K562 (cell line): ENCODE results near the gene WWP2. TPM values are rescaled to one million over a fixed set of nuclear protein-coding genes. Genes with fewer than 3 reads are reported as not detected.

Experiments used
- ATAC-seq: fragments of 200-7000 bp; cut with Tn5 transposase; 3 replicates; pipeline ENCODE4 v1.9.1; 2020; ENCODE audit warnings: moderate library complexity
- BruUV-seq: library from RNA; stranded (reverse); fragments of 400-500 nt; replicated peaks from 2 replicates; lab custom pipeline; 2021; lab: Mats Ljungman, UMichigan
- CTCF ChIA-PET: fragments of 300-600 bp; formaldehyde crosslinking; extraction: SDS; loops from one replicate; lab custom pipeline; 2021; ENCODE audit warnings: low intra/inter-chr PET ratio; lab: Yijun Ruan, JAX
- POLR2A ChIA-PET: fragments of 300-600, 350-650 bp; sonication (Branson Sonifier 250); formaldehyde crosslinking; extraction: SDS; loops from one replicate; lab custom pipeline; 2021; ENCODE audit warnings: antibody characterized with exemption, inconsistent platforms; lab: Yijun Ruan, JAX
- DNase-seq, 4 experiments: peaks; one replicate each; pipeline versions ENCODE4 v3.0.0 to v3.0.0-alpha.2; 2011 to 2018; ENCODE audit warnings: low spot score in 3 of 4, mixed read lengths in 3 of 4; ENCODE audit errors: extremely low read depth in 1 of 4
- FAIRE-seq: peaks from 2 replicates; lab custom pipeline; 2011; peaks lifted over from hg19 to GRCh38; lab: Jason Lieb, UNC
- H2AFZ ChIP-seq: 2 replicates; pipeline ENCODE4 v1.6.0; 2011; ENCODE audit warnings: low read depth, low read length, control low read depth, inconsistent platforms
- H3K27ac ChIP-seq: fragments of 200-600 bp; 3 replicates; pipeline ENCODE4 v1.8.0; 2011; ENCODE audit warnings: low read depth, mild to moderate bottlenecking, control low read depth, inconsistent platforms, low read length, moderate library complexity, mixed read lengths; ENCODE audit errors: extremely low read depth
- H3K27me3 ChIP-seq, 2 experiments: fragments of 300-600 bp in 1 of 2; 2 replicates in 1 of 2; 3 replicates in 1 of 2; pipeline versions ENCODE4 v1.6.0 to v1.8.0; 2011; ENCODE audit warnings: inconsistent platforms in 2 of 2, low read length in 2 of 2, mild to moderate bottlenecking in 1 of 2, mixed read lengths in 1 of 2, moderate library complexity in 1 of 2; ENCODE audit not compliant: control insufficient read depth in 2 of 2, insufficient read depth in 2 of 2
- H3K36me3 ChIP-seq: fragments of 300-600 bp; 3 replicates; pipeline ENCODE4 v1.8.0; 2011; ENCODE audit warnings: mild to moderate bottlenecking, low read length, inconsistent platforms; ENCODE audit not compliant: control insufficient read depth, insufficient read depth
- H3K4me1 ChIP-seq, 2 experiments: fragments of 200-600 bp in 1 of 2; replicated peaks in 1 of 2; 2 replicates in 1 of 2; 3 replicates in 1 of 2; pipeline versions ENCODE4 v1.5.1 to v1.8.0; 2011; ENCODE audit warnings: inconsistent platforms in 2 of 2, low read length in 2 of 2, mild to moderate bottlenecking in 1 of 2, mixed read lengths in 1 of 2, moderate library complexity in 1 of 2; ENCODE audit not compliant: control insufficient read depth in 2 of 2, insufficient read depth in 2 of 2
- H3K4me2 ChIP-seq: 2 replicates; pipeline ENCODE4 v1.6.1; 2011; ENCODE audit warnings: low read length, control low read depth, inconsistent platforms, mixed read lengths; ENCODE audit not compliant: insufficient read depth
- H3K4me3 ChIP-seq: fragments of 200-600 bp; sonication (generic), shearing (Covaris generic); 2 replicates; pipeline ENCODE4 v1.5.1; 2016; ENCODE audit warnings: control low read depth, inconsistent platforms
- H3K79me2 ChIP-seq: fragments of 200-600 bp; 3 replicates; pipeline ENCODE4 v1.8.0; 2011; ENCODE audit warnings: low read length, inconsistent platforms; ENCODE audit not compliant: control insufficient read depth, insufficient read depth
- H3K9ac ChIP-seq, 2 experiments: 2 replicates each; pipeline versions ENCODE4 v1.6.0 to v1.6.1; 2011; ENCODE audit warnings: low read depth in 2 of 2, low read length in 2 of 2, control low read depth in 1 of 2, inconsistent platforms in 1 of 2, mild to moderate bottlenecking in 1 of 2, mixed read lengths in 1 of 2; ENCODE audit not compliant: insufficient read depth in 1 of 2
- H3K9me1 ChIP-seq: one replicate; pipeline ENCODE4 v1.6.0; 2011; ENCODE audit warnings: inconsistent platforms, mild to moderate bottlenecking, low read length, moderate library complexity; ENCODE audit not compliant: control insufficient read depth, insufficient read depth
- H3K9me3 ChIP-seq: replicated peaks from 2 replicates; pipeline ENCODE4 v1.5.1; 2011; ENCODE audit warnings: low read depth, low read length, inconsistent platforms; ENCODE audit not compliant: control insufficient read depth, insufficient read depth
- H4K20me1 ChIP-seq: replicated peaks from 2 replicates; pipeline ENCODE4 v1.6.1; 2011; ENCODE audit warnings: low read length, inconsistent platforms, mixed read lengths; ENCODE audit not compliant: control insufficient read depth, insufficient read depth
- CREM ChIP-seq: IDR thresholded peaks from 2 replicates; pipeline ENCODE4 v1.6.1; 2014; ENCODE audit warnings: antibody characterized with exemption, low read depth
- EHMT2 ChIP-seq: fragments of 450-650 bp; IDR thresholded peaks from 2 replicates; pipeline ENCODE4 v1.6.1; 2018; ENCODE audit warnings: antibody characterized with exemption
- EP300 ChIP-seq: IDR thresholded peaks from 2 replicates; pipeline ENCODE4 v1.6.1; 2012; ENCODE audit warnings: low read length, improper control_type of control experiment
- ETS2 ChIP-seq: IDR thresholded peaks from 2 replicates; pipeline ENCODE4 v1.6.1; 2016; ENCODE audit warnings: borderline replicate concordance, missing genetic modification characterization, mild to moderate bottlenecking, moderate library complexity, missing compliant biosample characterization; ENCODE audit not compliant: poor library complexity, severe bottlenecking
- L3MBTL2 ChIP-seq: fragments of 450-650 bp; IDR thresholded peaks from 2 replicates; pipeline ENCODE4 v1.6.1; 2016; ENCODE audit warnings: mild to moderate bottlenecking, moderate library complexity
- NBN ChIP-seq: fragments of 450-650 bp; IDR thresholded peaks from 2 replicates; pipeline ENCODE4 v1.6.1; 2016; ENCODE audit warnings: low read depth, mild to moderate bottlenecking
- RAD21 ChIP-seq, 2 experiments: fragments of 250-450 bp in 1 of 2; fragments of 450-650 bp in 1 of 2; sonication (Bioruptor Pico) in 1 of 2; formaldehyde crosslinking in 1 of 2; IDR thresholded peaks in 1 of 2; conservative IDR thresholded peaks in 1 of 2; 2 replicates each; pipeline versions ENCODE4 v1.4.0 to v1.8.0; 2020 to 2022; ENCODE audit warnings: mild to moderate bottlenecking in 2 of 2, moderate library complexity in 1 of 2
- RCOR1 ChIP-seq, 2 experiments: IDR thresholded peaks; 2 replicates each; pipeline ENCODE4 v1.6.1; 2012; ENCODE audit warnings: low read depth in 2 of 2, low read length in 2 of 2, borderline replicate concordance in 1 of 2, improper control_type of control experiment in 1 of 2
- SIX5 ChIP-seq, 2 experiments: IDR thresholded peaks; 2 replicates each; pipeline ENCODE4 v1.6.1; 2011; ENCODE audit warnings: low read length in 2 of 2, borderline replicate concordance in 1 of 2, low read depth in 1 of 2, mild to moderate bottlenecking in 1 of 2, moderate library complexity in 1 of 2; ENCODE audit not compliant: insufficient read depth in 1 of 2
- SMAD4 ChIP-seq: fragments of 250-450 bp; sonication (Bioruptor Pico); conservative IDR thresholded peaks from 2 replicates; pipeline ENCODE4 v1.8.0; 2021; ENCODE audit warnings: inconsistent platforms, mild to moderate bottlenecking, moderate library complexity
- SMC3 ChIP-seq: conservative IDR thresholded peaks from 2 replicates; pipeline ENCODE4 v1.6.1; 2011; ENCODE audit warnings: low read depth, low read length, improper control_type of control experiment; ENCODE audit not compliant: insufficient read depth
- SP1 ChIP-seq: sonication (generic); formaldehyde crosslinking; IDR thresholded peaks from 2 replicates; pipeline ENCODE4 v1.8.1; 2022; ENCODE audit warnings: mild to moderate bottlenecking, missing genetic modification reagents
- ZBTB17 ChIP-seq: fragments of 450-650 bp; formaldehyde crosslinking; IDR thresholded peaks from 2 replicates; pipeline ENCODE4 v1.4.0; 2020; ENCODE audit warnings: mild to moderate bottlenecking
- ZNF280A ChIP-seq: fragments of 450-650 bp; IDR thresholded peaks from 2 replicates; pipeline ENCODE4 v1.6.1; 2018; ENCODE audit warnings: mild to moderate bottlenecking, low read depth; ENCODE audit not compliant: partially characterized antibody
- WGBS: fragments of 100-300 bp; shearing (Covaris generic); methylation state at CpG from one replicate; pipeline ENCODE4 v1.1.6; 2016; ENCODE audit warnings: low coverage, mixed read lengths; ENCODE audit not compliant: insufficient coverage; ENCODE audit errors: missing lambda C conversion rate; 5-methylcytosine and 5-hydroxymethylcytosine counted together
- in situ Hi-C: fragments of 300-500 bp; cut with MboI; formaldehyde crosslinking; loops from 4 replicates; pipeline ENCODE4 v1.15.0; 2018; ENCODE audit warnings: inconsistent platforms, mixed read lengths
- intact Hi-C: fragments of 100-400 bp; cut with micrococcal nuclease; formaldehyde crosslinking; loops from 2 replicates; pipeline ENCODE4 v1.14.2; 2022
- polyA plus RNA-seq, 8 experiments: library from polyadenylated mRNA; depleted of rRNA in 4 of 8; stranded (reverse) in 5 of 8; unstranded in 3 of 8; fragments of >200 nt; fragmentation: Nextera tagmentation in 2 of 8; fragmentation: Illumina TruSeq in 1 of 8; extraction: Ambion mirVana in 2 of 8; extraction: Trizol in 1 of 8; gene quantifications; 2 replicates each; pipeline versions ENCODE4 v1.2.1 to v1.2.3, GENCODE V29; 2011 to 2014; ENCODE audit warnings: inconsistent platforms in 1 of 8, missing spikeins in 1 of 8
- total RNA-seq, 7 experiments: library from RNA; depleted of rRNA in 6 of 7; stranded (reverse); fragments of >200 nt in 6 of 7; fragmentation: Illumina TruSeq in 2 of 7; extraction: Trizol in 2 of 7; gene quantifications; 2 replicates each; pipeline versions ENCODE4 v1.2.1 to v1.2.3, GENCODE V29; 2011 to 2021; ENCODE audit warnings: low replicate concordance in 1 of 7
- TF ChIP-seq, protein P1 (sequence below): sonication (generic); formaldehyde crosslinking; IDR thresholded peaks from 2 replicates; pipeline ENCODE4 v1.8.1; 2023; ENCODE audit warnings: mild to moderate bottlenecking, missing genetic modification reagents
- TF ChIP-seq, protein P2 (sequence below): sonication (generic); IDR thresholded peaks from 2 replicates; pipeline ENCODE4 v1.6.1; 2016

WWP2 gene
- total and polyA plus RNA-seq, 9 of the 15 experiments (the other 6 are each of a cell fraction or from before 2014, with no cell fraction given), result 1.9 to 34.4 (median 14.6) TPM

- H3K4me1 ChIP-seq, result no peaks in the 10 kb centered on the region
- ChIA-PET POLR2A (interaction anchor here (0.7 kb wide), 1 partner anchor 169 kb away, joined by 3 read pairs; no protein-coding TSS in a partner anchor), CTCF (interaction anchor here (0.6 to 0.7 kb wide), 2 partner anchors 139 to 141 kb away, joined by 3 to 4 read pairs; no protein-coding TSS in a partner anchor)
- in situ Hi-C loops (no loop called here), intact Hi-C loops (no loop called here)
- no peaks in the 10 kb centered on the region for H3K27me3 ChIP-seq
- peak; percentile 75 for FAIRE-seq
- H3K9me1 ChIP-seq, result peaks cover 2% of the 10 kb centered on the region
- no TSS peak for BruUV-seq
- H3K9ac ChIP-seq, result no peak overlapping the region; a peak in 1 of 4 replicates
- H3K4me3 ChIP-seq, result no peak overlapping the region
- no peak overlapping the region for H2AFZ ChIP-seq
- H3K36me3 ChIP-seq, result peaks cover 42% of the 10 kb centered on the region; the same call in 1 of the 3 replicates
- 70% methylated on average over 16 of the region's 16 CpGs for WGBS
- H3K27ac ChIP-seq, result no peak overlapping the region
- no peaks in the 10 kb centered on the region for H4K20me1 ChIP-seq
- H3K79me2 ChIP-seq, result no peaks in the 10 kb centered on the region
- peak; percentile 84 for ATAC-seq
- no peaks in the 10 kb centered on the region for H3K9me3 ChIP-seq
- H3K4me2 ChIP-seq, result no peak overlapping the region
- DNase-seq, result peak; percentile 22 to 40 (median 32)
- TF ChIP-seq SMC3 (peak; percentile 35; the same call in 1 of the 2 replicates), RAD21 (CRISPR knock-in tag; conservative IDR thresholded peaks at IDR 0.05 in 1 of 2, IDR thresholded peaks at IDR 0.05 in 1 of 2) (peak in 1 of 2 experiments; percentile 46; a peak in 2 of 4 replicates), ZBTB17 (no peak), EHMT2 (no peak), NBN (no peak), RCOR1 (IDR thresholded peaks at IDR 0.05; ENCODE audit: borderline replicate concordance in 1 of 2, low read depth in 2 of 2, low read length in 2 of 2) (0 out of 4 replicates have a peak, but pooled peaks of 1 of the 2 experiments have one; percentile 19), SP1 (no peak), ZNF280A (no peak), ETS2 (no peak), L3MBTL2 (no peak), EP300 (no peak), SIX5 (IDR thresholded peaks at IDR 0.05; ENCODE audit: borderline replicate concordance in 1 of 2, insufficient read depth in 1 of 2, low read depth in 1 of 2, low read length in 2 of 2) (no peak), CREM (0 out of 2 replicates have a peak, but pooled peaks have one; percentile 8), SMAD4 (CRISPR knock-in tag) (no peak)
- TF ChIP-seq, protein P1, sequence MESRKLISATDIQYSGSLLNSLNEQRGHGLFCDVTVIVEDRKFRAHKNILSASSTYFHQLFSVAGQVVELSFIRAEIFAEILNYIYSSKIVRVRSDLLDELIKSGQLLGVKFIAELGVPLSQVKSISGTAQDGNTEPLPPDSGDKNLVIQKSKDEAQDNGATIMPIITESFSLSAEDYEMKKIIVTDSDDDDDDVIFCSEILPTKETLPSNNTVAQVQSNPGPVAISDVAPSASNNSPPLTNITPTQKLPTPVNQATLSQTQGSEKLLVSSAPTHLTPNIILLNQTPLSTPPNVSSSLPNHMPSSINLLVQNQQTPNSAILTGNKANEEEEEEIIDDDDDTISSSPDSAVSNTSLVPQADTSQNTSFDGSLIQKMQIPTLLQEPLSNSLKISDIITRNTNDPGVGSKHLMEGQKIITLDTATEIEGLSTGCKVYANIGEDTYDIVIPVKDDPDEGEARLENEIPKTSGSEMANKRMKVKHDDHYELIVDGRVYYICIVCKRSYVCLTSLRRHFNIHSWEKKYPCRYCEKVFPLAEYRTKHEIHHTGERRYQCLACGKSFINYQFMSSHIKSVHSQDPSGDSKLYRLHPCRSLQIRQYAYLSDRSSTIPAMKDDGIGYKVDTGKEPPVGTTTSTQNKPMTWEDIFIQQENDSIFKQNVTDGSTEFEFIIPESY (CRISPR knock-in tag), result peak; percentile 83
- TF ChIP-seq, protein P2, sequence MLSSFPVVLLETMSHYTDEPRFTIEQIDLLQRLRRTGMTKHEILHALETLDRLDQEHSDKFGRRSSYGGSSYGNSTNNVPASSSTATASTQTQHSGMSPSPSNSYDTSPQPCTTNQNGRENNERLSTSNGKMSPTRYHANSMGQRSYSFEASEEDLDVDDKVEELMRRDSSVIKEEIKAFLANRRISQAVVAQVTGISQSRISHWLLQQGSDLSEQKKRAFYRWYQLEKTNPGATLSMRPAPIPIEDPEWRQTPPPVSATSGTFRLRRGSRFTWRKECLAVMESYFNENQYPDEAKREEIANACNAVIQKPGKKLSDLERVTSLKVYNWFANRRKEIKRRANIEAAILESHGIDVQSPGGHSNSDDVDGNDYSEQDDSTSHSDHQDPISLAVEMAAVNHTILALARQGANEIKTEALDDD, result no peak
Observed at GRCh38 chr16:69937465-69937951, 175.4 kb downstream of the WWP2 start.
